SK-N-SH (cell line): ENCODE results near the gene HOTAIR.
A peak's percentile ranks its signal among the peaks of the same experiment; 100 is the strongest.

ENCODE experiments used
- CTCF ChIP-seq: fragments of 200-600 bp; sonication (generic); IDR thresholded peaks from 2 replicates; pipeline ENCODE4 v1.6.1; 2017; ENCODE audit warnings: antibody characterized with exemption, mild to moderate bottlenecking, moderate library complexity
- EP300 ChIP-seq, 2 experiments: IDR thresholded peaks; 2 replicates each; pipeline versions ENCODE4 v1.4.0 to v1.6.1; 2012; ENCODE audit warnings: borderline replicate concordance in 1 of 2, low read depth in 1 of 2, low read length in 1 of 2
- EZH2phosphoT487 ChIP-seq: fragments of 200-600 bp; sonication (generic); IDR thresholded peaks from 2 replicates; pipeline ENCODE4 v1.6.1; 2017; ENCODE audit warnings: low read depth, mixed run types, mild to moderate bottlenecking, antibody characterized with exemption, moderate library complexity, borderline replicate concordance
- MXI1 ChIP-seq: IDR thresholded peaks from 2 replicates; pipeline ENCODE4 v1.6.1; 2012; ENCODE audit warnings: mild to moderate bottlenecking, low read depth, low read length, improper control_type of control experiment
- NFIC ChIP-seq: IDR thresholded peaks from 2 replicates; pipeline ENCODE4 v1.4.0; 2012; ENCODE audit warnings: borderline replicate concordance
- NRF1 ChIP-seq: IDR thresholded peaks from 2 replicates; pipeline ENCODE4 v1.6.1; 2012; ENCODE audit warnings: low read depth, mild to moderate bottlenecking, low read length
- RAD21 ChIP-seq: IDR thresholded peaks from 2 replicates; pipeline ENCODE4 v1.6.1; 2012; ENCODE audit warnings: mild to moderate bottlenecking, low read length
- RCOR1 ChIP-seq: fragments of 150-350 bp; IDR thresholded peaks from 2 replicates; pipeline ENCODE4 v1.6.1; 2017; ENCODE audit warnings: antibody characterized with exemption, low read length
- TAF1 ChIP-seq: IDR thresholded peaks from 2 replicates; pipeline ENCODE4 v1.6.1; 2012; ENCODE audit warnings: low read depth, mild to moderate bottlenecking, low read length, moderate library complexity, borderline replicate concordance
- TCF12 ChIP-seq: IDR thresholded peaks from 2 replicates; pipeline ENCODE4 v1.4.0; 2012
- YY1 ChIP-seq: IDR thresholded peaks from 2 replicates; pipeline ENCODE4 v1.4.0; 2012; ENCODE audit warnings: low read depth, mild to moderate bottlenecking
- TF ChIP-seq, protein P1 (sequence below): IDR thresholded peaks from 2 replicates; pipeline ENCODE4 v1.4.0; 2012; ENCODE audit warnings: low read depth
- TF ChIP-seq, protein P2 (sequence below): IDR thresholded peaks from 2 replicates; pipeline ENCODE4 v1.6.1; 2012; ENCODE audit warnings: mild to moderate bottlenecking, low read depth, low read length, moderate library complexity

GRCh38 chr12:53974084-53975063 is at the start of gene HOTAIR:
- TF ChIP-seq TCF12 (no peak), YY1 (no peak), RAD21 (no peak), EP300 (IDR thresholded peaks at IDR 0.05; ENCODE audit: borderline replicate concordance in 1 of 2, low read depth in 1 of 2, low read length in 1 of 2) (no peak), CTCF (no peak), TAF1 (no peak), NRF1 (no peak), EZH2phosphoT487 (peak; percentile 79; the same call in 1 of the 2 replicates), NFIC (no peak), MXI1 (no peak), RCOR1 (no peak)
- TF ChIP-seq, protein P1, sequence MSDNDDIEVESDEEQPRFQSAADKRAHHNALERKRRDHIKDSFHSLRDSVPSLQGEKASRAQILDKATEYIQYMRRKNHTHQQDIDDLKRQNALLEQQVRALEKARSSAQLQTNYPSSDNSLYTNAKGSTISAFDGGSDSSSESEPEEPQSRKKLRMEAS: no peak
- TF ChIP-seq, protein P2, sequence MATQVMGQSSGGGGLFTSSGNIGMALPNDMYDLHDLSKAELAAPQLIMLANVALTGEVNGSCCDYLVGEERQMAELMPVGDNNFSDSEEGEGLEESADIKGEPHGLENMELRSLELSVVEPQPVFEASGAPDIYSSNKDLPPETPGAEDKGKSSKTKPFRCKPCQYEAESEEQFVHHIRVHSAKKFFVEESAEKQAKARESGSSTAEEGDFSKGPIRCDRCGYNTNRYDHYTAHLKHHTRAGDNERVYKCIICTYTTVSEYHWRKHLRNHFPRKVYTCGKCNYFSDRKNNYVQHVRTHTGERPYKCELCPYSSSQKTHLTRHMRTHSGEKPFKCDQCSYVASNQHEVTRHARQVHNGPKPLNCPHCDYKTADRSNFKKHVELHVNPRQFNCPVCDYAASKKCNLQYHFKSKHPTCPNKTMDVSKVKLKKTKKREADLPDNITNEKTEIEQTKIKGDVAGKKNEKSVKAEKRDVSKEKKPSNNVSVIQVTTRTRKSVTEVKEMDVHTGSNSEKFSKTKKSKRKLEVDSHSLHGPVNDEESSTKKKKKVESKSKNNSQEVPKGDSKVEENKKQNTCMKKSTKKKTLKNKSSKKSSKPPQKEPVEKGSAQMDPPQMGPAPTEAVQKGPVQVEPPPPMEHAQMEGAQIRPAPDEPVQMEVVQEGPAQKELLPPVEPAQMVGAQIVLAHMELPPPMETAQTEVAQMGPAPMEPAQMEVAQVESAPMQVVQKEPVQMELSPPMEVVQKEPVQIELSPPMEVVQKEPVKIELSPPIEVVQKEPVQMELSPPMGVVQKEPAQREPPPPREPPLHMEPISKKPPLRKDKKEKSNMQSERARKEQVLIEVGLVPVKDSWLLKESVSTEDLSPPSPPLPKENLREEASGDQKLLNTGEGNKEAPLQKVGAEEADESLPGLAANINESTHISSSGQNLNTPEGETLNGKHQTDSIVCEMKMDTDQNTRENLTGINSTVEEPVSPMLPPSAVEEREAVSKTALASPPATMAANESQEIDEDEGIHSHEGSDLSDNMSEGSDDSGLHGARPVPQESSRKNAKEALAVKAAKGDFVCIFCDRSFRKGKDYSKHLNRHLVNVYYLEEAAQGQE: no peak
